SH-SY5Y (cell line): ENCODE results near the gene TFG.

Source experiments
- GATA2 ChIP-seq: IDR thresholded peaks from 2 replicates; pipeline ENCODE4 v1.6.1; 2011; ENCODE audit warnings: mild to moderate bottlenecking, low read depth, low read length
- GATA3 ChIP-seq: IDR thresholded peaks from 2 replicates; pipeline ENCODE4 v1.6.1; 2011; ENCODE audit warnings: low read depth, mild to moderate bottlenecking, low read length, moderate library complexity

- no peak for TF ChIP-seq GATA2
- no peak for TF ChIP-seq GATA3
These were observed 70.9 kb downstream of the TFG start for GRCh38 chr3:100780071-100780622.
